ENCODE results near the gene SMIM41. TPM values are rescaled to one million over a fixed set of nuclear protein-coding genes. Genes with fewer than 3 reads are reported as not detected.

Gene SMIM41
- total RNA-seq, 2 experiments from 2014 or later, result not detected

- peaks cover 5% of the 10 kb centered on the region for H3K4me1 Mint-ChIP-seq
Measured at GRCh38 chr12:52148464-52149181, 69.1 kb downstream of the SMIM41 start.

DNA sequence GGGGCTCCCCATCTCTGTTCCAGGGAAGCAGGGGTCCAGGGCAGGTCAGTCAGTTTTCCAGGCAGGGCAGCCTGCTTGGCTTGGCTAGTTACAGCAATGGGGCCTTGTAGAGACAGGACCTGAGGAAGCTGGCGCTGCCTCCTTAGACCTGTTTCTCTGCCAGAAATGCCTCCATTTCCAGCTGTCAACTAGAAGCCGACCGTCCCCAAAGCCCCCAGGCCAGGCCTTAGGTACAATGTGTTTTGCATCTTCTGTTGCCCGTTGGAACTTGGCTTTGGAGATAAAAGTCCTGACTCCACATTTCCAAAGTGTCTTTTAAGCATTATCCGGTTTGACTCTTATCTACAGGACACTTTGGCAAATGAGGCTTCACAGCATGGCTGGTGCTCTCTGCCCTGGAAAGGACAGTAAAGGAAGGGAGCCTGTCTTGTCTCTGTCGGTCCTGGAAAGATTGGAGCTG lies 69.7 kb downstream of the SMIM41 start:
- H3K4me3 Mint-ChIP-seq, result no peak overlapping the region
- H3K27ac Mint-ChIP-seq, result no peak overlapping the region
- peaks cover 5% of the 10 kb centered on the region for H3K4me1 Mint-ChIP-seq
- H3K27me3 Mint-ChIP-seq, result peaks cover 10% of the 10 kb centered on the region
- no peak for DNase-seq
- no peaks in the 10 kb centered on the region for H3K36me3 Mint-ChIP-seq
- H3K9me3 Mint-ChIP-seq, result no peaks in the 10 kb centered on the region

More at GRCh38 chr12:52148464-52149181, 69.1 kb downstream of the SMIM41 start:
- Mint-ChIP-seq H3K27ac (no peak overlapping the region), H3K9me3 (no peaks in the 10 kb centered on the region), H3K4me3 (no peak overlapping the region), H3K27me3 (peaks cover 10% of the 10 kb centered on the region), H3K36me3 (no peaks in the 10 kb centered on the region)
- DNase-seq, result no peak

DNA sequence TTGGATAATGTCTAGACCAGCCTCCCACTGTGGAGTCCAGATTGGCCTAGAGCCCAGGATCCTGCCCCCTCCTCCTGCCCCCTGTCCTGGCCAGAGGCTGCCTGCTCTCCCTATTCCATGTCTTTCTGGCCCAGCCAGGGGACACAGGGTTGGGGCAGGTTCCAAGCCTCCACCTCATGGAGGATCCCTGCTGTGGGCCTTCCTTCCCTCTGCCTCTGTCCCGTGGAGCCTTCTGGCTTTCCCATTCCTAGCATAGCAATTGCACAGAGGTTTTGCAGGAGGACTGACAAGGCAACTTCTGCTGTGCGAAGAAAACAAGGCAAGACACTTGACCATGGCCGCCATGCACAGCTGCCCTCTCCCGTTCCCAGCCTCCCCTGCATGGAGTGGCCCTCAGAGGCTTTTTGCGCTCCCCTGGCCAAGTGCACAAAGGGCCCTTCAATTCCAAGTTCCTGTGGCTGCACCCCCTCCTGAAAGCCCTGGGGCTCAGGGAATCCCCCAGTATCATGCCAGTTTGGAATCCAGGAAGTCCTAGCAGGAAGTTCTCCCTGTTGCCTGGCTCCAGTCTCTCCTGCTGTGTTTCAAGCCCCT lies 70.2 kb downstream of the SMIM41 start:
- Mint-ChIP-seq H3K36me3 (no peaks in the 10 kb centered on the region), H3K27ac (no peak overlapping the region), H3K4me1 (peaks cover 5% of the 10 kb centered on the region), H3K27me3 (peaks cover 10% of the 10 kb centered on the region), H3K4me3 (no peak overlapping the region), H3K9me3 (no peaks in the 10 kb centered on the region)
- DNase-seq, result no peak

DNA sequence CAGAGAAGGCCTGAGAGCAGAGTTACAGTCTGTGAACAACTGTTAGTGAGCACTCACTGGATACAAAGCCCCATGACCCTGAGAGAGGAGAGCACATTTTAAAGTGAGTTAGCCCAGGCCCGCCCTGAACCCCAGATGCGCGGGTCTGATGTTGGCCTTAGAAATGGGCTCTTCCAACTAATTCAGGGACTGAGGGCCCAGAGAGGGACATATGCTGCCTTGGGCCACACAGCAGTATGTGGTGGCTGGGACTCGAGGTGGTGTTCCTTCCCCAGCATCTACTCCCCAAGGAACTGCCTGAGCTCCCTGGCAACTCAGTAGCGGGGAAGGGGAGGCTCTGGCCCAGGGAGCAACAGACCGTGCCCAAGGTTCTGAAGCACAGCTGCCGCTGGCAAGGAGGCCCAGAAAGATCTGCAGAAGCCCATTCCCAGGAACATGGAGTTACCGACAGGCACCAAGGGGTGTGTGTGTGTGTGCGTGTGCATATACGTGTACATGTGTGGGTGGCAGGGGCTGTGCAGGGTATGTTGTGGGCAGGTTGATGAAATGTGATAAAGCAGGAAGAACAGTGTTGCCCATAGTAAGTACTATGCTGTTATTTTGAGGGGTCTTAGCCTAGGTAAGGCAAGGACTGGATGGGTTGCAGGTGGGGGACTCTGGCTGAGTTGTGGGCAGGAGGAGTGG lies 71.8 kb downstream of the SMIM41 start:
- no peaks in the 10 kb centered on the region for H3K36me3 Mint-ChIP-seq
- H3K4me1 Mint-ChIP-seq, result peaks cover 12% of the 10 kb centered on the region
- H3K9me3 Mint-ChIP-seq, result no peaks in the 10 kb centered on the region
- peak overlapping the region; percentile 37 for H3K4me3 Mint-ChIP-seq
- H3K27ac Mint-ChIP-seq, result no peak overlapping the region
- H3K27me3 Mint-ChIP-seq, result peaks cover 10% of the 10 kb centered on the region
- DNase-seq, result no peak

DNA sequence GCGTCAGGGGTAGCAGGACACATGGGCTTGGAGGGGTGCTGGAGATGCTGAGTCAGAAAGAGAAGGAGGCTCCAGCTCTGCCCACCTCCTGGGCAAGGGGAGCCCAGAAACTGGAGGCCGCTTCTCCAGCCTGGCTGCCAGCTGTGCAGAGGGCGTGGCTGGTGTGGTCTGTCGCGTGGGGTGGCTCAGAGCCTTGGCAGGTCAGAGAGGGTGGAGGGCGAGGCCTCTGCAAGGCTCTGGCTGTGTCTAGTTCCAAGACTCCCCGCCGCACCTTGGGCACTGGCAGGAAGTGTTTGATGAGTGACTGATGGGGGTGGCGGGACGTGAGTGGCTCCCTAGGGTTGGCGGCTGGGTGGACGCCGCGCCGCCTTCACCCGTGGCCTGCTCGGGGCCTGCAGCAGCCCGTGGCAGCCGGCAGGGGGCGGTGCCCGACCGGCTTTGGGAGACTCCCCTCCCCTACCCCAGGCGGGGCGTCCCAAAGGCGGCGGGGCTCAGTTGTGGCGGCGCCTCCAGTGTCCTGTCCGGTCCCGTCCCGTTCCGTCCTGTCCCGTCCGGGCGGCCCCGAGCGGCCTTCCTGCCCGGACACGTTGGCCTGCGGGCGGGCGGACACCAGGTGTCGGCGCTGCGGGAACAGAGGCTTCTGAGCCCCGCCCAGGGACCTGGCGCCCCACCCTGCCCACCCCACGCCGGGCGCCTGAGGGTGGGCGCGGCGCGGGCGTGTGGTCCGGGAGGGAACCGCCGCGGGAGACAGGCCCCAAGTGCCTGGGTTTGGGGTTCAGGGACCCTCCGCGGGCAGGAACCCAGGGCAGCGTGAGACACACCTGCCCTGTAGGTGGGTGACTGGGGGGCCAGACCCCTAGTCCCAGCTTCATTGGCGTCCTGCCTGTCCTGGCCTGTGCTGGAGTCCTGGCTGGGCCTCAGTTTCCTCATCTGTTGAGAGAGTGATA lies 72.6 kb downstream of the SMIM41 start:
- Mint-ChIP-seq H3K27me3 (peaks cover 10% of the 10 kb centered on the region), H3K4me3 (peak overlapping the region; percentile 37), H3K4me1 (peaks cover 14% of the 10 kb centered on the region), H3K27ac (no peak overlapping the region), H3K9me3 (no peaks in the 10 kb centered on the region), H3K36me3 (no peaks in the 10 kb centered on the region)
- peak; percentile 73 for DNase-seq

- Mint-ChIP-seq H3K36me3 (no peaks in the 10 kb centered on the region), H3K9me3 (no peaks in the 10 kb centered on the region), H3K4me3 (no peak overlapping the region), H3K4me1 (peaks cover 14% of the 10 kb centered on the region), H3K27me3 (peaks cover 10% of the 10 kb centered on the region), H3K27ac (no peak overlapping the region)
- no peak for DNase-seq
Measured at GRCh38 chr12:52152905-52153317, 73.4 kb downstream of the SMIM41 start.

GRCh38 chr12:52155048-52155868 lies 75.8 kb downstream of the SMIM41 start:
- Mint-ChIP-seq H3K4me3 (no peak overlapping the region), H3K27me3 (peaks cover 10% of the 10 kb centered on the region), H3K4me1 (peaks cover 14% of the 10 kb centered on the region), H3K27ac (no peak overlapping the region), H3K36me3 (no peaks in the 10 kb centered on the region), H3K9me3 (no peaks in the 10 kb centered on the region)
- no peak for DNase-seq

DNA sequence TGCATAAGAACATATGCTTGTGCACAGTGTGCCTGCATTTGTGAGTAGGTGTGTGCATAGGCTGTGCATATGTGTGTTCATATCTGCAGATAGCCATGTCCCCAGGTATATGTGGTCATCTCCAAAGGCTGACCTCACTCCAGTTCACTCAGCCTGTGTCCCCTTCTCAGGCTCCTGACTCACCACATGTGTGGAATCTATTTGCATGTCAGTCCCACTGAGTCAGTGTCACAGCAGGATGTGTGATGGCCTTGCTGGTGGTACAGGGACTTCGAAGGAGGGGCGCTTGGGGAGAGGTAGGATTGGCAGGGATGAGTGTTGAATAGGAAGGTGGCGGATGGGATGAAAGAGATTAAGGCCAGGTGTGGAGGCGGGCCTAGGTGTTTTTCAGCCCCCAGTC lies 76.8 kb downstream of the SMIM41 start:
- DNase-seq, result no peak
- H3K4me3 Mint-ChIP-seq, result no peak overlapping the region
- H3K27me3 Mint-ChIP-seq, result peaks cover 10% of the 10 kb centered on the region
- H3K36me3 Mint-ChIP-seq, result no peaks in the 10 kb centered on the region
- H3K9me3 Mint-ChIP-seq, result no peaks in the 10 kb centered on the region
- H3K27ac Mint-ChIP-seq, result no peak overlapping the region
- H3K4me1 Mint-ChIP-seq, result peaks cover 15% of the 10 kb centered on the region

DNA sequence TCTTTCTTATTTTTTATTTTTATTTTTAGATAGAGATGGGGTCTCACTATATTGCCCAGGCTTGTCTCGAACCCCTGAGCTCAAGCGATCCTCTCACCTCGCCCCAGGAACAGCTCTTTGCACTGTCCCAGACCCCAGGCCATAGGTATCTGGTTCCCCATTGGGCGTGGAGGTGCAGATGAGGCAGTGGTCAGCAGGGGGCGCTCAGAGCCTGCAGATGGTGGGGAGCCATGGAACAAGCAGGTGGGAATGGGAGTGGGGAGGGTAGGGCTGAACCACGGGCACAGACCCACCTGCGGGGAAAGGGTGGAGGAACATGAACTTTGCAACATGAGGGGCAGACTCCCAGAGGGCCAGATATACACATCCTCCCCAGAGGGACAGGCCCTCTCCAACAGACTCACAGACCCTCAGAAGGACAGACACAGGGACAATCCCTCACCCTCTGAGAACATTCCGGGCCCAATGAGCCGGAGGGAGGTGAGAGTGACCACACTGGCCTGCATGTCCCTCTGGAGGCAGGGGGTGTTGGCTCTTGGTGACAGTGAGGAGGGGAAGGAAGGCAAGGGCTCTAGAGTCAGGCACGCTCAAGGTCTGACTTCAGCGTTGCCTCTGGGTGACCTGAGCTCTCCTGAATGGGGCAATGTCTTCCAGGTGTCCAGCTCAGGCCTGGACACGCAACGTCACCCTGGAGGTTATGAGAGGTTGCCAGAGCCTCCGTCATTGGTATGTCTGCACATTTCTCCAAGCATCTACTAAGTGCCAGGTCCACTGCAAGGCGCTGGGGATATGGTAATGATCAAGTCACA lies 77.5 kb downstream of the SMIM41 start:
- Mint-ChIP-seq H3K27ac (no peak overlapping the region), H3K36me3 (no peaks in the 10 kb centered on the region), H3K4me3 (no peak overlapping the region)

GRCh38 chr12:52157566-52158150 lies 78.2 kb downstream of the SMIM41 start:
- H3K9me3 Mint-ChIP-seq, result no peaks in the 10 kb centered on the region
- no peak overlapping the region for H3K27ac Mint-ChIP-seq
- peaks cover 20% of the 10 kb centered on the region for H3K4me1 Mint-ChIP-seq
- DNase-seq, result no peak
- H3K27me3 Mint-ChIP-seq, result peaks cover 2% of the 10 kb centered on the region
- H3K36me3 Mint-ChIP-seq, result no peaks in the 10 kb centered on the region
- H3K4me3 Mint-ChIP-seq, result no peak overlapping the region

More for the DNA sequence above, 77.5 kb downstream of the SMIM41 start:
- DNase-seq, result peak; percentile 64
- Mint-ChIP-seq H3K4me1 (peaks cover 18% of the 10 kb centered on the region), H3K9me3 (no peaks in the 10 kb centered on the region), H3K27me3 (peaks cover 4% of the 10 kb centered on the region)

All from activated naive CD8-positive, alpha-beta T cell treated with anti-CD3 and anti-CD28 coated beads for 36 hours (primary cell).